Ovary (tissue), 9 donors: Measurements from ENCODE around the gene COL5A1. TPM values are rescaled to one million over a fixed set of nuclear protein-coding genes. Genes with fewer than 3 reads are reported as not detected.

Experiments
- DNase-seq, 5 donors: peaks; one replicate each; pipeline ENCODE4 v3.0.0-alpha.2; 2019 to 2020
- H3K27ac ChIP-seq, 2 donors: fragments of 200-600 bp; one replicate each; pipeline versions ENCODE4 v1.5.1 to v1.8.0; 2019 to 2022
- H3K27me3 ChIP-seq: fragments of 200-600 bp; one replicate; pipeline ENCODE4 v1.8.0; 2022
- H3K36me3 ChIP-seq: fragments of 200-600 bp; sonication (generic); one replicate; pipeline ENCODE4 v1.5.1; 2019
- H3K4me1 ChIP-seq: one replicate; pipeline ENCODE4 v1.8.1; 2013; ENCODE audit warnings: mild to moderate bottlenecking, moderate library complexity; ENCODE audit not compliant: insufficient read depth
- H3K4me3 ChIP-seq: fragments of 200-600 bp; sonication (generic); one replicate; pipeline ENCODE4 v1.5.1; 2017
- H3K9me3 ChIP-seq, 2 donors: fragments of 200-600 bp in 1 of 2; sonication (generic) in 1 of 2; one replicate each; pipeline versions ENCODE4 v1.5.1 to v1.8.1; 2013 to 2019; ENCODE audit warnings: mild to moderate bottlenecking in 1 of 2, moderate library complexity in 1 of 2
- CTCF ChIP-seq, 3 donors: fragments of 450-650 bp in 2 of 3; fragments of 200-600 bp in 1 of 3; IDR thresholded peaks; one replicate each; pipeline versions ENCODE4 v1.5.1 to v1.8.0; 2016 to 2022; ENCODE audit warnings: antibody characterized with exemption in 3 of 3, mild to moderate bottlenecking in 1 of 3
- EP300 ChIP-seq: sonication (generic); formaldehyde crosslinking; IDR thresholded peaks from one replicate; pipeline ENCODE4 v1.6.1; 2017; ENCODE audit warnings: antibody characterized with exemption
- POLR2A ChIP-seq: fragments of 450-650 bp; IDR thresholded peaks from one replicate; pipeline ENCODE4 v1.6.1; 2017; ENCODE audit warnings: antibody characterized with exemption, mild to moderate bottlenecking, moderate library complexity
- WGBS, 3 donors: extraction: QIAGEN DNeasy Blood & Tissue Kit in 1 of 3; methylation state at CpG; one replicate each; pipeline versions ENCODE4 v1.1.5 to v1.1.7; 2013 to 2017; 5-methylcytosine and 5-hydroxymethylcytosine counted together
- intact Hi-C, 4 donors: fragments of 100-400 bp; cut with DNase I; formaldehyde crosslinking; loops; one replicate each; pipeline versions ENCODE4 v1.11.0 to v1.15.1; 2022 to 2023
- polyA plus RNA-seq, 2 donors: library from polyadenylated mRNA; stranded (reverse); fragments of 200-250 nt in 1 of 2; fragments of 350-450 nt in 1 of 2; fragmentation: Illumina TruSeq in 1 of 2; extraction: RNeasy Lipid Tissue Mini Kit (QIAGEN cat#74804) in 1 of 2; gene quantifications; one replicate each; pipeline ENCODE4 v1.2.3, GENCODE V29; 2013 to 2014
- total RNA-seq, 7 donors: library from RNA; depleted of rRNA in 2 of 7; stranded (reverse); fragments of >200 nt in 2 of 7; fragmentation: NEBNext Ultra II Directional in 3 of 7; extraction: Animal tissue kit (Norgen Biotek cat#: 25700) in 3 of 7; gene quantifications; one replicate each; pipeline versions ENCODE4 v1.1.0 to v1.2.4, GENCODE V29; 2016 to 2023
- donor health status: DM: no; HTN: no; CAD: no; lungs with moderate emphysema.
- donor health status: DM: no; HTN: no; CAD: no.
- donor health status: Bipolar disorder and iron deficiency.
- donor health status: DM: yes; HTN: yes; CAD: no.
- donor health status: DM: no; HTN: no; CAD: no.
- donor health status: DM: yes; HTN: yes; CAD: no.

Gene COL5A1
- total and polyA plus RNA-seq, 9 donors, result 28.1 to 117 (median 54.6) TPM

GRCh38 chr9:134774410-134774809 is 132.8 kb downstream of the COL5A1 start:
- no peaks in the 10 kb centered on the region for H3K9me3 ChIP-seq
- no peaks in the 10 kb centered on the region for H3K4me1 ChIP-seq
- intact Hi-C loops, result loop anchor here in 1 of 4 donors (10.0 kb wide), 1 partner anchor 640 kb away; no protein-coding TSS in a partner anchor
- DNase-seq, result no peak
- H3K36me3 ChIP-seq, result no peaks in the 10 kb centered on the region
- no peak overlapping the region for H3K27ac ChIP-seq
- TF ChIP-seq POLR2A, result no peak
- no peak for TF ChIP-seq EP300
- no peak for TF ChIP-seq CTCF (IDR thresholded peaks at IDR 0.05)
- no peak overlapping the region for H3K4me3 ChIP-seq
- no peaks in the 10 kb centered on the region for H3K27me3 ChIP-seq
- 80 to 87% (median 84%) methylated on average over 10 of the region's 10 CpGs for WGBS, 3 donors

DNA sequence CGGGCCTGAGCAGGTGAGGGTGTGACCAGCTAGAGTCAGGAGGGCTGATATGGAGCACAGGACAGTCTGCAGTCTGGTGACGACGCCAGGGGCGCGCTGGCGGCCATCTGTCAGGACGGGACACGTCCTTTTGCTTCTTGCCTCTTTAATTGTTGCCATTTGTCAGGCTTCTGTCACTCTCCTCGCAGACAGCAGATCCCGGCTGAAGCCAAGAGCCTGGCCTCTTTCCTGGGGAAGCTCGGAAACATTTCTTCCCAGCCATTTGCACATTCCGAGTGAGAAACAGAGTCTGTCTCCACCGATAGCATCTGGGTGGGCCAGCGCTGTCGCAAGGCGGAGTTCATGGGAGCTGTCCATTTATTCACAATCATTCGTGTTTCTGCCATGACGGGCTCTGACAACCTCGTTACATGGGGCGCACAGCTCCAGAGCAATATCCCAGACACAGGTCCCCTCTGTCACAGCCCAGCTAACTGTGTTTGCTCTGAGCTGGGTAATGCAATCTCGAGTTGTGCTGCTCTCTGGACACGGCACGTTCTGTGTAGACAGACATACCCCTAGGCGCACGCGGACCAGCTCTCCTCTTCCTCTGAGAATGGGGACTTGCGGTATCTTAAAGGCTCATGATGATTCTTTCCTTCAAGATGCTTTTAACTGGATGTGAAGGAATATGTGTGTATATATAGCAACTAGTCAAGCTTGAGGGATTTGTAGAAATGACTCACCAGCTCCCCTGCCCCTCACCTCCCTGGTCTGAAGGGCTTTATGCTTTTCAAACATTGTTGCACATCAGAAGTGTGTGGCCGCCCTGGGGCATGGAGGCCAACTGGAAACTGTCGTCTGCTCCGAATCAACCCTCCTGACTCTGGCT is 133.7 kb downstream of the COL5A1 start:
- Histone ChIP-seq H3K9me3 (no peaks in the 10 kb centered on the region), H3K27ac (no peak overlapping the region), H3K4me1 (no peaks in the 10 kb centered on the region), H3K27me3 (no peaks in the 10 kb centered on the region), H3K4me3 (no peak overlapping the region), H3K36me3 (no peaks in the 10 kb centered on the region)
- WGBS, 3 donors, result 88 to 89% (median 88%) methylated on average over 30 of the region's 30 CpGs
- TF ChIP-seq EP300 (no peak), CTCF (IDR thresholded peaks at IDR 0.05) (no peak), POLR2A (no peak)
- intact Hi-C loops, result loop anchor here in 1 of 4 donors (10.0 kb wide), 1 partner anchor 639 kb away; no protein-coding TSS in a partner anchor
- no peak for DNase-seq

GRCh38 chr9:134776080-134776796 is 134.6 kb downstream of the COL5A1 start:
- Histone ChIP-seq H3K36me3 (no peaks in the 10 kb centered on the region), H3K4me1 (no peaks in the 10 kb centered on the region), H3K9me3 (no peaks in the 10 kb centered on the region), H3K4me3 (no peak overlapping the region), H3K27ac (no peak overlapping the region), H3K27me3 (no peaks in the 10 kb centered on the region)
- DNase-seq, result no peak
- TF ChIP-seq POLR2A (no peak), EP300 (no peak), CTCF (IDR thresholded peaks at IDR 0.05) (no peak)
- WGBS, 3 donors, result 76 to 78% (median 78%) methylated on average over 19 of the region's 19 CpGs
- intact Hi-C loops, result loop anchor here in 1 of 4 donors (10.0 kb wide), 1 partner anchor 639 kb away; no protein-coding TSS in a partner anchor

- H3K27ac ChIP-seq, result no peak overlapping the region
- no peak for DNase-seq
- TF ChIP-seq EP300 (no peak), CTCF (IDR thresholded peaks at IDR 0.05) (no peak), POLR2A (no peak)
- no peaks in the 10 kb centered on the region for H3K9me3 ChIP-seq
- H3K4me1 ChIP-seq, result no peaks in the 10 kb centered on the region
- H3K27me3 ChIP-seq, result no peaks in the 10 kb centered on the region
- WGBS, 3 donors, result 88 to 94% (median 88%) methylated on average over 12 to 13 of the region's 13 CpGs
- no peaks in the 10 kb centered on the region for H3K36me3 ChIP-seq
- intact Hi-C loops, result loop anchor here in 1 of 4 donors (10.0 kb wide), 1 partner anchor 638 kb away; no protein-coding TSS in a partner anchor
- H3K4me3 ChIP-seq, result no peak overlapping the region
These were observed 135.6 kb downstream of the COL5A1 start for GRCh38 chr9:134777153-134777552.
